ENCODE data around the gene PTK7.

Gene PTK7

GRCh38 chr6:43159599-43159998 lies 83.5 kb downstream of the PTK7 start:
- Histone ChIP-seq H3K4me3 (ENCODE audit: severe bottlenecking) (no peak overlapping the region), H3K4me1 (ENCODE audit: insufficient read depth, poor library complexity, severe bottlenecking) (no peaks in the 10 kb centered on the region), H3K9me3 (ENCODE audit: severe bottlenecking) (no peaks in the 10 kb centered on the region), H3K27me3 (ENCODE audit: insufficient read depth, poor library complexity, severe bottlenecking) (no peaks in the 10 kb centered on the region), H3K27ac (ENCODE audit: poor library complexity, severe bottlenecking) (no peak overlapping the region), H3K36me3 (ENCODE audit: low read depth) (peaks cover 7% of the 10 kb centered on the region)
- ATAC-seq (ENCODE audit: low read depth): no peak
- no peak for DNase-seq (ENCODE audit: low spot score)
- no peak for TF ChIP-seq CTCF (IDR thresholded peaks at IDR 0.05; ENCODE audit: poor library complexity, severe bottlenecking)

DNA sequence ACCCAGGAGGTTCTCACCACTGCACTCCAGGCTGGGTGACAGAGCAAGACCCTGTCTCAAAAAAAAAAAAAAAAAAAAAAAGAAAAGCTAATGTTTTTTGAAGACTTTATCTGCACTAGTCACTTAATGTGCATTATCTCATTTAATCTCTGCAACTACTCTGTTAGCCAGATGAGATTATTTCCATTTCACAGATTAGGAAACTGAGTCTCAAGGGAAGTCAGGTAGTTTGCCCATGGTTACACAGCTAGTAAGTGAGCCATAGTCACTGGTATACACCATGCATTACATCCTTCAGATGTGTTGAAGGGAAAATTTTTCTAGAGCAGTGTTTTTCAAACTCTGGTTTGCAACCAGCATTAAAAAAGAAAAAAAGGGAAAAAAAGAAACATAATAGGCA lies 87.8 kb downstream of the PTK7 start:
- TF ChIP-seq CTCF (IDR thresholded peaks at IDR 0.05; ENCODE audit: poor library complexity, severe bottlenecking): no peak
- Histone ChIP-seq H3K27me3 (ENCODE audit: insufficient read depth, poor library complexity, severe bottlenecking) (no peaks in the 10 kb centered on the region), H3K9me3 (ENCODE audit: severe bottlenecking) (no peaks in the 10 kb centered on the region), H3K27ac (ENCODE audit: poor library complexity, severe bottlenecking) (no peak overlapping the region), H3K36me3 (ENCODE audit: low read depth) (peaks cover 7% of the 10 kb centered on the region), H3K4me1 (ENCODE audit: insufficient read depth, poor library complexity, severe bottlenecking) (no peaks in the 10 kb centered on the region), H3K4me3 (ENCODE audit: severe bottlenecking) (no peak overlapping the region)
- DNase-seq (ENCODE audit: low spot score) (no peak), ATAC-seq (ENCODE audit: low read depth) (no peak)

GRCh38 chr6:43170417-43170930 lies 94.4 kb downstream of the PTK7 start:
- Histone ChIP-seq H3K4me1 (ENCODE audit: insufficient read depth, poor library complexity, severe bottlenecking) (peaks cover 16% of the 10 kb centered on the region), H3K27ac (ENCODE audit: poor library complexity, severe bottlenecking) (peak overlapping the region; percentile 68), H3K9me3 (ENCODE audit: severe bottlenecking) (no peaks in the 10 kb centered on the region), H3K4me3 (ENCODE audit: severe bottlenecking) (peak overlapping the region; percentile 98), H3K27me3 (ENCODE audit: insufficient read depth, poor library complexity, severe bottlenecking) (no peaks in the 10 kb centered on the region), H3K36me3 (ENCODE audit: low read depth) (peaks cover 12% of the 10 kb centered on the region)
- no peak for TF ChIP-seq CTCF (IDR thresholded peaks at IDR 0.05; ENCODE audit: poor library complexity, severe bottlenecking)
- ATAC-seq (ENCODE audit: low read depth) (peak; percentile 60), DNase-seq (ENCODE audit: low spot score) (no peak)

- ATAC-seq (ENCODE audit: low read depth): peak; percentile 60
- peak; percentile 99 for DNase-seq (ENCODE audit: low spot score)
- no peaks in the 10 kb centered on the region for H3K9me3 ChIP-seq (ENCODE audit: severe bottlenecking)
- H3K4me1 ChIP-seq (ENCODE audit: insufficient read depth, poor library complexity, severe bottlenecking): peaks cover 16% of the 10 kb centered on the region
- no peaks in the 10 kb centered on the region for H3K27me3 ChIP-seq (ENCODE audit: insufficient read depth, poor library complexity, severe bottlenecking)
- peak within 1 kb of the TSS; percentile 68 for H3K27ac ChIP-seq (ENCODE audit: poor library complexity, severe bottlenecking)
- peaks cover 19% of the 10 kb centered on the region for H3K36me3 ChIP-seq (ENCODE audit: low read depth)
- TF ChIP-seq CTCF (IDR thresholded peaks at IDR 0.05; ENCODE audit: poor library complexity, severe bottlenecking): peak; percentile 83
- peak within 1 kb of the TSS; percentile 98 for H3K4me3 ChIP-seq (ENCODE audit: severe bottlenecking)
Observed at GRCh38 chr6:43170931-43171706, 95.0 kb downstream of the PTK7 start, which contains the start of gene SRF. Gene SRF, plus strand, starts transcription at chr6:43171269. Its CDS starts 388 bp downstream, at chr6:43171657.

- H3K27me3 ChIP-seq (ENCODE audit: insufficient read depth, poor library complexity, severe bottlenecking): no peaks in the 10 kb centered on the region
- TF ChIP-seq CTCF (IDR thresholded peaks at IDR 0.05; ENCODE audit: poor library complexity, severe bottlenecking): no peak
- peak overlapping the region; percentile 98 for H3K4me3 ChIP-seq (ENCODE audit: severe bottlenecking)
- H3K9me3 ChIP-seq (ENCODE audit: severe bottlenecking): no peaks in the 10 kb centered on the region
- H3K4me1 ChIP-seq (ENCODE audit: insufficient read depth, poor library complexity, severe bottlenecking): peaks cover 16% of the 10 kb centered on the region
- ATAC-seq (ENCODE audit: low read depth) (no peak), DNase-seq (ENCODE audit: low spot score) (no peak)
- H3K36me3 ChIP-seq (ENCODE audit: low read depth): peaks cover 24% of the 10 kb centered on the region
- H3K27ac ChIP-seq (ENCODE audit: poor library complexity, severe bottlenecking): peak overlapping the region; percentile 68
Observed at GRCh38 chr6:43171707-43172103, 95.6 kb downstream of the PTK7 start.

Data from RWPE2 (cell line).